HEK293 (cell line): ENCODE measurements around the gene MAML2.

Experiments used
- CTCF ChIA-PET: fragments of 350-600 bp; formaldehyde crosslinking; extraction: SDS; loops from one replicate; lab custom pipeline; 2021; ENCODE audit warnings: antibody characterized with exemption; lab: Yijun Ruan, JAX
- POLR2A ChIA-PET: fragments of 300-600 bp; formaldehyde crosslinking; extraction: SDS; loops from one replicate; lab custom pipeline; 2020; ENCODE audit warnings: antibody characterized with exemption, inconsistent platforms; lab: Yijun Ruan, JAX
- H3K27ac ChIP-seq: fragments of 200-500 bp; sonication (Bioruptor generic); 2 replicates; pipeline ENCODE4 v1.5.1; 2014; ENCODE audit warnings: low read depth, low read length, control low read depth, inconsistent platforms; ENCODE audit errors: extremely low read depth
- H3K36me3 ChIP-seq, 2 experiments: fragments of 200-500 bp in 1 of 2; sonication (Bioruptor generic) in 1 of 2; 1 replicate in 1 of 2; 2 replicates in 1 of 2; pipeline ENCODE4 v1.5.1; 2014 to 2017; ENCODE audit warnings: inconsistent platforms in 2 of 2, low read length in 2 of 2; ENCODE audit not compliant: control insufficient read depth in 2 of 2, insufficient read depth in 1 of 2
- H3K4me1 ChIP-seq: fragments of 200-500 bp; sonication (Bioruptor generic); 2 replicates; pipeline ENCODE4 v1.5.1; 2014; ENCODE audit warnings: mild to moderate bottlenecking, low read length, inconsistent platforms; ENCODE audit not compliant: control insufficient read depth, insufficient read depth
- H3K4me3 ChIP-seq: 2 replicates; pipeline ENCODE4 v1.5.1; 2011; ENCODE audit warnings: low read depth, mild to moderate bottlenecking, control low read depth, low read length, moderate library complexity
- H3K9me3 ChIP-seq: fragments of 200-500 bp; sonication (Bioruptor generic); 2 replicates; pipeline ENCODE4 v1.5.1; 2014; ENCODE audit warnings: low read depth, low read length, inconsistent platforms; ENCODE audit not compliant: control insufficient read depth, insufficient read depth
- GFI1B ChIP-seq: fragments of 450-650 bp; formaldehyde crosslinking; IDR thresholded peaks from 2 replicates; pipeline ENCODE4 v1.5.1; 2016; ENCODE audit warnings: missing biosample characterization, missing genetic modification characterization
- SALL2 ChIP-seq: fragments of 450-650 bp; formaldehyde crosslinking; IDR thresholded peaks from 2 replicates; pipeline ENCODE4 v1.5.0; 2017; ENCODE audit warnings: missing biosample characterization, mild to moderate bottlenecking, missing genetic modification characterization, borderline replicate concordance
- TRIM28 ChIP-seq: IDR thresholded peaks from 2 replicates; pipeline ENCODE4 v1.6.1; 2011; ENCODE audit warnings: low read length, control low read depth, borderline replicate concordance
- YY2 ChIP-seq: fragments of 450-650 bp; formaldehyde crosslinking; IDR thresholded peaks from 2 replicates; pipeline ENCODE4 v1.5.1; 2016; ENCODE audit warnings: missing biosample characterization, missing genetic modification characterization
- ZBTB20 ChIP-seq: fragments of 450-650 bp; formaldehyde crosslinking; IDR thresholded peaks from 2 replicates; pipeline ENCODE4 v1.5.1; 2016; ENCODE audit warnings: missing biosample characterization, missing genetic modification characterization
- ZFHX2 ChIP-seq: fragments of 450-650 bp; formaldehyde crosslinking; conservative IDR thresholded peaks from 2 replicates; pipeline ENCODE4 v1.5.1; 2016; ENCODE audit warnings: missing biosample characterization, missing genetic modification characterization
- ZFP41 ChIP-seq: fragments of 450-650 bp; formaldehyde crosslinking; IDR thresholded peaks from 2 replicates; pipeline ENCODE4 v1.5.1; 2016; ENCODE audit warnings: missing biosample characterization, missing genetic modification characterization, borderline replicate concordance
- ZNF335 ChIP-seq: fragments of 450-650 bp; formaldehyde crosslinking; conservative IDR thresholded peaks from 2 replicates; pipeline ENCODE4 v1.5.1; 2016; ENCODE audit warnings: missing biosample characterization, missing genetic modification characterization
- ZNF391 ChIP-seq: fragments of 450-650 bp; formaldehyde crosslinking; IDR thresholded peaks from 2 replicates; pipeline ENCODE4 v1.5.1; 2016; ENCODE audit warnings: low read depth, missing biosample characterization, missing genetic modification characterization, borderline replicate concordance
- ZNF426 ChIP-seq: fragments of 450-650 bp; formaldehyde crosslinking; IDR thresholded peaks from 2 replicates; pipeline ENCODE4 v1.5.1; 2017; ENCODE audit warnings: missing biosample characterization, missing genetic modification characterization, mild to moderate bottlenecking, inconsistent platforms, moderate library complexity
- ZNF549 ChIP-seq: fragments of 450-650 bp; IDR thresholded peaks from 2 replicates; pipeline ENCODE4 v1.5.1; 2018; ENCODE audit warnings: missing biosample characterization, missing genetic modification characterization, mild to moderate bottlenecking, inconsistent platforms, moderate library complexity
- ZNF610 ChIP-seq: fragments of 450-650 bp; formaldehyde crosslinking; IDR thresholded peaks from 2 replicates; pipeline ENCODE4 v1.5.1; 2016; ENCODE audit warnings: missing biosample characterization, missing genetic modification characterization, borderline replicate concordance
- ZNF626 ChIP-seq: fragments of 450-650 bp; sonication (Bioruptor Pico); formaldehyde crosslinking; IDR thresholded peaks from 2 replicates; pipeline ENCODE4 v1.5.1; 2018; ENCODE audit warnings: missing biosample characterization, missing genetic modification characterization, inconsistent platforms
- ZNF792 ChIP-seq: fragments of 450-650 bp; formaldehyde crosslinking; IDR thresholded peaks from 2 replicates; pipeline ENCODE4 v1.5.1; 2016; ENCODE audit warnings: missing biosample characterization, missing genetic modification characterization
- TF ChIP-seq, protein P1 (sequence below): fragments of 450-650 bp; formaldehyde crosslinking; IDR thresholded peaks from 2 replicates; pipeline ENCODE4 v1.5.1; 2016; ENCODE audit warnings: missing biosample characterization, missing genetic modification characterization, low read depth
- TF ChIP-seq, protein P2 (sequence below): fragments of 450-650 bp; formaldehyde crosslinking; IDR thresholded peaks from 2 replicates; pipeline ENCODE4 v1.5.1; 2017; ENCODE audit warnings: missing biosample characterization, missing genetic modification characterization
- TF ChIP-seq, protein P3 (sequence below): fragments of 450-650 bp; formaldehyde crosslinking; IDR thresholded peaks from 2 replicates; pipeline ENCODE4 v1.5.1; 2016; ENCODE audit warnings: missing biosample characterization, missing genetic modification characterization, borderline replicate concordance
- TF ChIP-seq, protein P4 (sequence below): fragments of 450-650 bp; formaldehyde crosslinking; IDR thresholded peaks from 2 replicates; pipeline ENCODE4 v1.5.1; 2016; ENCODE audit warnings: missing biosample characterization, missing genetic modification characterization

MAML2 gene

DNA sequence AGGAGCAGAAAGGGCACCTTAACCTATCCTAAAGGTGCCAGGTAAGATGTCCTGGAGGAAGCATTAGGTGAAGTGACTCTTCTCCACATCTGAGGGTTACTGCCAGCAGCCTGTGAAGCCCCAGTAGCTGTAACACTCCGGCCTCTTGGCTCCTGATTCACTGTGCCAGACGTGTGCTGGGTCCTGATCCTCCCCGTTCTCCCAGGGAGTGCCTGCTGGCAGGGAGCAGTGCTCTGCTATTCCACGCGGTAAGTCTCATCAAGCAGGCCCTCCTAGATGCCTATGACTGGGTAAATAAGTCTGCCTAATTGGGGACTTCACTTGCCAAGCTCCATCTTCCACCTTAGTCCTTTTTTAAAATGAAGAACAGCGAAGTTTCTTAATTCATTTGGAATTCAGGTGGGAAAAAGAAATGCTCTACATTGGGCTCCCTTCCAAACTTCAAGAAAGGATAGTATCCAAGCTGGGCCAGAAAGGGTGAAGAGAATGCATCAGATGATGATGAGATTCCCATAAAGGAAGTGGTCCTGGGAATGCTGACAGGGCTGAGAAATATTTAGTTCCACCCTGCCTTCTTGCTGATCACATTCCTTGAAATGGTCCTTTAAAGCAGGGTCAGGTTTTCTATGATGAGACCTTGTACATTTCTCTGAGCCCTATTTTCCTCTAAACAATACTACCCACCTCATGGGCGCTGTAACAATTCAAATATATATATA is 188.0 kb downstream of the MAML2 start:
- Histone ChIP-seq H3K27ac (no peak overlapping the region), H3K9me3 (no peaks in the 10 kb centered on the region), H3K4me3 (no peak overlapping the region), H3K4me1 (peaks cover 8% of the 10 kb centered on the region; the same call in 1 of the 2 replicates), H3K36me3 (no peaks in the 10 kb centered on the region)
- CTCF ChIA-PET: interaction anchor here (0.6 to 1.9 kb wide), 5 partner anchors 15 to 306 kb away, joined by 3 to 9 read pairs (median 5); partner anchors contain the start of gene MAML2
- POLR2A ChIA-PET: no interaction called here
- TF ChIP-seq YY2 (tag by site-specific recombination) (no peak), ZNF335 (tag by site-specific recombination) (0 out of 2 replicates have a peak, but pooled peaks have one; percentile 11)

DNA sequence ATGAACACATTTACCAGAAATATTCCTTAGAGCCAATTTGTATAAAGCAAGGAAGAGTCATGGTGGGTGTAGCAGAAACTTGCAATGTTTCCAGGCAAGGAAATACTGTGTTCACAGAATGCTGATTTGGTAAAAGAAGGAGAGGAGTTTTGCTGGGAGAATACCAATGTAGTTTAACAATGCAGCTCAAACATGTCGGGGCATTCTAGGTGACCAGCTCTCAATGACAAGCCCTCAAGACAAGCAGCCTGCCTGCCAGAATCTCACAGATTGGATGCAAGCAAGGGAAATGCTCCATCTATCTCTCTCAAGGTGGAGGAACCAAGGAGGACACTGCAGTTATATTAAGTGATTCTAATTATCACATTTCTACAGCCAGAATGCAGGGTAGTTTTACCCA is 190.4 kb downstream of the MAML2 start:
- CTCF ChIA-PET: interaction anchor here (0.6 to 1.4 kb wide), 2 partner anchors 97 to 363 kb away, joined by 3 to 4 read pairs; partner anchors contain the start of gene FAM76B

DNA sequence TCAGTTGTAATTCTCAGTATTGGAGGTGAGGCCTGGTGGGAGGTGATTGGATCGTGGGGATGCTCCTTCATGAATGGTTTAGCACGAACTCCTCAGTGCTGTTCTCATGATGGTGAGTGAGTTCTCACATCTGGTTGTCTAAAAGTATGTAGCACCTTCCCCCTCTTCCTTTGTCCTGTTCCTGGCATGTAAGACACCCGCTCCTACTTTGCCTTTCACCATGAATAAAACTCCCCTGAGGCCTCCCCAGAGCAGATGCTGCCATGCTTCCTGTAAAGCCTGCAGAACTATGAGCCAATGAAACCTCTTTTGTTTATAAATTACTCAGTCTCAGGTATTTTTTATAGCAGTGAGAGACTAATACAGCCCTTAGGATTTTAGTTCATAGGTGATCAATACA is 191.5 kb downstream of the MAML2 start:
- ChIA-PET CTCF (interaction anchor here (1.4 kb wide), 1 partner anchor 96 kb away, joined by 4 read pairs; no protein-coding TSS in a partner anchor), POLR2A (no interaction called here)
- Histone ChIP-seq H3K36me3 (no peaks in the 10 kb centered on the region), H3K4me1 (peaks cover 6% of the 10 kb centered on the region; the same call in 1 of the 2 replicates), H3K4me3 (no peak overlapping the region), H3K27ac (no peak overlapping the region), H3K9me3 (no peaks in the 10 kb centered on the region)
- TF ChIP-seq GFI1B (tag by site-specific recombination): no peak
- no peak for TF ChIP-seq ZFHX2 (tag by site-specific recombination)
- TF ChIP-seq, protein P1, sequence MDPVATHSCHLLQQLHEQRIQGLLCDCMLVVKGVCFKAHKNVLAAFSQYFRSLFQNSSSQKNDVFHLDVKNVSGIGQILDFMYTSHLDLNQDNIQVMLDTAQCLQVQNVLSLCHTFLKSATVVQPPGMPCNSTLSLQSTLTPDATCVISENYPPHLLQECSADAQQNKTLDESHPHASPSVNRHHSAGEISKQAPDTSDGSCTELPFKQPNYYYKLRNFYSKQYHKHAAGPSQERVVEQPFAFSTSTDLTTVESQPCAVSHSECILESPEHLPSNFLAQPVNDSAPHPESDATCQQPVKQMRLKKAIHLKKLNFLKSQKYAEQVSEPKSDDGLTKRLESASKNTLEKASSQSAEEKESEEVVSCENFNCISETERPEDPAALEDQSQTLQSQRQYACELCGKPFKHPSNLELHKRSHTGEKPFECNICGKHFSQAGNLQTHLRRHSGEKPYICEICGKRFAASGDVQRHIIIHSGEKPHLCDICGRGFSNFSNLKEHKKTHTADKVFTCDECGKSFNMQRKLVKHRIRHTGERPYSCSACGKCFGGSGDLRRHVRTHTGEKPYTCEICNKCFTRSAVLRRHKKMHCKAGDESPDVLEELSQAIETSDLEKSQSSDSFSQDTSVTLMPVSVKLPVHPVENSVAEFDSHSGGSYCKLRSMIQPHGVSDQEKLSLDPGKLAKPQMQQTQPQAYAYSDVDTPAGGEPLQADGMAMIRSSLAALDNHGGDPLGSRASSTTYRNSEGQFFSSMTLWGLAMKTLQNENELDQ (tag by site-specific recombination): no peak
- TF ChIP-seq ZNF391 (tag by site-specific recombination): no peak
- TF ChIP-seq SALL2 (tag by site-specific recombination): no peak
- TF ChIP-seq, protein P2, sequence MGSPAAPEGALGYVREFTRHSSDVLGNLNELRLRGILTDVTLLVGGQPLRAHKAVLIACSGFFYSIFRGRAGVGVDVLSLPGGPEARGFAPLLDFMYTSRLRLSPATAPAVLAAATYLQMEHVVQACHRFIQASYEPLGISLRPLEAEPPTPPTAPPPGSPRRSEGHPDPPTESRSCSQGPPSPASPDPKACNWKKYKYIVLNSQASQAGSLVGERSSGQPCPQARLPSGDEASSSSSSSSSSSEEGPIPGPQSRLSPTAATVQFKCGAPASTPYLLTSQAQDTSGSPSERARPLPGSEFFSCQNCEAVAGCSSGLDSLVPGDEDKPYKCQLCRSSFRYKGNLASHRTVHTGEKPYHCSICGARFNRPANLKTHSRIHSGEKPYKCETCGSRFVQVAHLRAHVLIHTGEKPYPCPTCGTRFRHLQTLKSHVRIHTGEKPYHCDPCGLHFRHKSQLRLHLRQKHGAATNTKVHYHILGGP (tag by site-specific recombination): no peak
- no peak for TF ChIP-seq ZNF426 (tag by site-specific recombination)
- TF ChIP-seq, protein P3, sequence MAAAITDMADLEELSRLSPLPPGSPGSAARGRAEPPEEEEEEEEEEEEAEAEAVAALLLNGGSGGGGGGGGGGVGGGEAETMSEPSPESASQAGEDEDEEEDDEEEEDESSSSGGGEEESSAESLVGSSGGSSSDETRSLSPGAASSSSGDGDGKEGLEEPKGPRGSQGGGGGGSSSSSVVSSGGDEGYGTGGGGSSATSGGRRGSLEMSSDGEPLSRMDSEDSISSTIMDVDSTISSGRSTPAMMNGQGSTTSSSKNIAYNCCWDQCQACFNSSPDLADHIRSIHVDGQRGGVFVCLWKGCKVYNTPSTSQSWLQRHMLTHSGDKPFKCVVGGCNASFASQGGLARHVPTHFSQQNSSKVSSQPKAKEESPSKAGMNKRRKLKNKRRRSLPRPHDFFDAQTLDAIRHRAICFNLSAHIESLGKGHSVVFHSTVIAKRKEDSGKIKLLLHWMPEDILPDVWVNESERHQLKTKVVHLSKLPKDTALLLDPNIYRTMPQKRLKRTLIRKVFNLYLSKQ (tag by site-specific recombination): no peak
- TF ChIP-seq ZNF549: no peak
- no peak for TF ChIP-seq ZBTB20 (tag by site-specific recombination)

More for the DNA sequence above, 190.4 kb downstream of the MAML2 start:
- H3K4me1 ChIP-seq: peaks cover 8% of the 10 kb centered on the region; the same call in 1 of the 2 replicates
- H3K27ac ChIP-seq: no peak overlapping the region
- POLR2A ChIA-PET: interaction anchor here (0.6 kb wide), 1 partner anchor 215 kb away, joined by 5 read pairs; no protein-coding TSS in a partner anchor
- H3K36me3 ChIP-seq: no peaks in the 10 kb centered on the region
- H3K9me3 ChIP-seq: no peaks in the 10 kb centered on the region
- no peak overlapping the region for H3K4me3 ChIP-seq
- TF ChIP-seq ZNF626 (tag by site-specific recombination): no peak
- TF ChIP-seq TRIM28: no peak
- no peak for TF ChIP-seq ZNF610 (tag by site-specific recombination)
- TF ChIP-seq, protein P1 (tag by site-specific recombination): no peak
- TF ChIP-seq, protein P4, sequence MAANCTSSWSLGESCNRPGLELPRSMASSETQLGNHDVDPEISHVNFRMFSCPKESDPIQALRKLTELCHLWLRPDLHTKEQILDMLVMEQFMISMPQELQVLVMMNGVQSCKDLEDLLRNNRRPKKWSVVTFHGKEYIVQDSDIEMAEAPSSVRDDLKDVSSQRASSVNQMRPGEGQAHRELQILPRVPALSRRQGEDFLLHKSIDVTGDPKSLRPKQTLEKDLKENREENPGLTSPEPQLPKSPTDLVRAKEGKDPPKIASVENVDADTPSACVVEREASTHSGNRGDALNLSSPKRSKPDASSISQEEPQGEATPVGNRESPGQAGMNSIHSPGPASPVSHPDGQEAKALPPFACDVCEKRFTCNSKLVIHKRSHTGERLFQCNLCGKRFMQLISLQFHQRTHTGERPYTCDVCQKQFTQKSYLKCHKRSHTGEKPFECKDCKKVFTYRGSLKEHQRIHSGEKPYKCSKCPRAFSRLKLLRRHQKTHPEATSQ (tag by site-specific recombination): no peak
- TF ChIP-seq ZFP41 (tag by site-specific recombination): no peak
- no peak for TF ChIP-seq ZNF792 (tag by site-specific recombination)
